Dendritic cell treated with granulocyte-macrophage colony-stimulating factor and Interleukin-4, amounts not matched to agents 40 ng/mL and 50 ng/mL, for 4 days (primary cell): ENCODE results near the gene MAGEB6.
"Not testable (repeated sequence)": the region's sequence is repeated elsewhere in the genome, so short reads cannot be mapped to it uniquely, and the experiment has no call there.

ENCODE experiments used
- H3K27ac Mint-ChIP-seq: one replicate; pipeline ENCODE4 v1.8.0; 2022; ENCODE audit warnings: mild to moderate bottlenecking, mixed read lengths
- H3K27me3 Mint-ChIP-seq: one replicate; pipeline ENCODE4 v1.8.0; 2022; ENCODE audit warnings: mild to moderate bottlenecking, mixed read lengths
- H3K36me3 Mint-ChIP-seq: one replicate; pipeline ENCODE4 v1.8.0; 2022; ENCODE audit warnings: low read depth, mixed read lengths
- H3K4me1 Mint-ChIP-seq: one replicate; pipeline ENCODE4 v1.8.0; 2022; ENCODE audit warnings: low read depth, mixed read lengths
- H3K4me3 Mint-ChIP-seq: one replicate; pipeline ENCODE4 v1.8.0; 2022; ENCODE audit warnings: mild to moderate bottlenecking, moderate library complexity, mixed read lengths
- H3K9me3 Mint-ChIP-seq: one replicate; pipeline ENCODE4 v1.8.0; 2022; ENCODE audit warnings: mixed read lengths
- intact Hi-C: fragments of 100-400 bp; cut with micrococcal nuclease; formaldehyde crosslinking; loops from one replicate; pipeline ENCODE4 v1.15.0; 2022

MAGEB6 gene

GRCh38 chrX:26192204-26192603 lies at the start of gene MAGEB6:
Gene MAGEB6 (plus strand): TSS chrX:26192440. CDS start chrX:26193847, 1,407 bp downstream.
- no peaks in the 10 kb centered on the region for H3K27me3 Mint-ChIP-seq
- H3K4me1 Mint-ChIP-seq, result no peaks in the 10 kb centered on the region
- no peak within 1 kb of the TSS for H3K4me3 Mint-ChIP-seq
- intact Hi-C loops, result no loop called here
- peaks cover 16% of the 10 kb centered on the region for H3K9me3 Mint-ChIP-seq
- H3K27ac Mint-ChIP-seq, result no peak within 1 kb of the TSS
- no peaks in the 10 kb centered on the region for H3K36me3 Mint-ChIP-seq

GRCh38 chrX:26146024-26146423 lies 46.2 kb upstream of the MAGEB6 start:
- no peaks in the 10 kb centered on the region for H3K4me1 Mint-ChIP-seq

GRCh38 chrX:26160301-26160700 lies 31.9 kb upstream of the MAGEB6 start, which contains the start of gene MAGEB6B:
Gene MAGEB6B (plus strand): TSS chrX:26160601. CDS start chrX:26160601, 0 bp downstream.
- Mint-ChIP-seq H3K27me3 (no peaks in the 10 kb centered on the region), H3K36me3 (no peaks in the 10 kb centered on the region), H3K9me3 (peaks cover 26% of the 10 kb centered on the region), H3K27ac (no peak within 1 kb of the TSS), H3K4me1 (no peaks in the 10 kb centered on the region), H3K4me3 (no peak within 1 kb of the TSS)
- intact Hi-C loops, result no loop called here

More at GRCh38 chrX:26146024-26146423, 46.2 kb upstream of the MAGEB6 start:
- Mint-ChIP-seq H3K27ac (no peak overlapping the region), H3K9me3 (peaks cover 8% of the 10 kb centered on the region), H3K27me3 (no peaks in the 10 kb centered on the region), H3K4me3 (no peak overlapping the region), H3K36me3 (no peaks in the 10 kb centered on the region)
- intact Hi-C loops, result no loop called here

GRCh38 chrX:26203561-26203960 lies 11.3 kb downstream of the MAGEB6 start:
- Mint-ChIP-seq H3K27me3 (no peaks in the 10 kb centered on the region), H3K4me1 (no peaks in the 10 kb centered on the region), H3K4me3 (no peak overlapping the region), H3K9me3 (peaks cover 9% of the 10 kb centered on the region), H3K27ac (no peak overlapping the region), H3K36me3 (no peaks in the 10 kb centered on the region)
- intact Hi-C loops, result no loop called here

GRCh38 chrX:26204717-26205116 lies 12.5 kb downstream of the MAGEB6 start:
- H3K36me3 Mint-ChIP-seq, intact Hi-C loops: not testable (repeated sequence)

GRCh38 chrX:26208012-26208411 lies 15.8 kb downstream of the MAGEB6 start:
- Mint-ChIP-seq H3K36me3 (no peaks in the 10 kb centered on the region), H3K4me1 (no peaks in the 10 kb centered on the region), H3K27ac (no peak overlapping the region), H3K9me3 (peaks cover 9% of the 10 kb centered on the region), H3K27me3 (no peaks in the 10 kb centered on the region), H3K4me3 (no peak overlapping the region)
- intact Hi-C loops, result no loop called here

More at GRCh38 chrX:26204717-26205116, 12.5 kb downstream of the MAGEB6 start:
- not testable (repeated sequence) for H3K4me1 Mint-ChIP-seq, H3K9me3 Mint-ChIP-seq, H3K4me3 Mint-ChIP-seq, H3K27ac Mint-ChIP-seq, H3K27me3 Mint-ChIP-seq

GRCh38 chrX:26215869-26216268 lies 23.6 kb downstream of the MAGEB6 start, which contains the start of gene MAGEB5:
Gene MAGEB5 (plus strand): TSS chrX:26216169. CDS start chrX:26217302, 1,133 bp downstream.
- no peak within 1 kb of the TSS for H3K27ac Mint-ChIP-seq
- H3K4me1 Mint-ChIP-seq, result no peaks in the 10 kb centered on the region
- peaks cover 23% of the 10 kb centered on the region for H3K9me3 Mint-ChIP-seq
- no peaks in the 10 kb centered on the region for H3K36me3 Mint-ChIP-seq
- no peak within 1 kb of the TSS for H3K4me3 Mint-ChIP-seq
- intact Hi-C loops, result no loop called here
- H3K27me3 Mint-ChIP-seq, result no peaks in the 10 kb centered on the region

GRCh38 chrX:26219351-26219750 lies 27.1 kb downstream of the MAGEB6 start:
- no peaks in the 10 kb centered on the region for H3K27me3 Mint-ChIP-seq
- H3K27ac Mint-ChIP-seq, result no peak overlapping the region
- no peaks in the 10 kb centered on the region for H3K4me1 Mint-ChIP-seq
- intact Hi-C loops, result no loop called here
- H3K36me3 Mint-ChIP-seq, result no peaks in the 10 kb centered on the region
- no peak overlapping the region for H3K4me3 Mint-ChIP-seq
- H3K9me3 Mint-ChIP-seq, result peaks cover 33% of the 10 kb centered on the region

GRCh38 chrX:26234177-26234576 lies 41.9 kb downstream of the MAGEB6 start:
- Mint-ChIP-seq H3K36me3 (no peaks in the 10 kb centered on the region), H3K27ac (no peak overlapping the region), H3K9me3 (peaks cover 33% of the 10 kb centered on the region), H3K27me3 (no peaks in the 10 kb centered on the region), H3K4me3 (no peak overlapping the region), H3K4me1 (no peaks in the 10 kb centered on the region)
- intact Hi-C loops, result no loop called here
